OCI-LY3 (cell line): ENCODE data around the gene HBG2.

Experiments used
- H2AFZ ChIP-seq: fragments of 200-600, 300-600 bp; shearing (Covaris generic); 2 replicates; pipeline ENCODE4 v1.6.0; 2014; ENCODE audit warnings: antibody characterized with exemption, low read depth, low read length
- H3K27ac ChIP-seq: fragments of 200-600, 300-600 bp; sonication (generic); 2 replicates; pipeline ENCODE4 v1.5.1; 2014; ENCODE audit warnings: mild to moderate bottlenecking, low read length, moderate library complexity, mixed read lengths
- H3K27me3 ChIP-seq: fragments of 200-600, 300-600 bp; sonication (generic); 2 replicates; pipeline ENCODE4 v1.6.1; 2014; ENCODE audit warnings: low read depth, low read length, mixed read lengths
- H3K36me3 ChIP-seq: fragments of 200-600, 300-600 bp; sonication (generic); replicated peaks from 2 replicates; pipeline ENCODE3; 2014; ENCODE audit warnings: low read depth, low read length, mixed read lengths
- H3K4me1 ChIP-seq: fragments of 300-600, 200-600 bp; sonication (generic); 2 replicates; pipeline ENCODE4 v1.6.1; 2014; ENCODE audit warnings: low read length, mixed read lengths
- H3K4me2 ChIP-seq: fragments of 200-600, 300-600 bp; sonication (generic); 2 replicates; pipeline ENCODE4 v1.6.1; 2014; ENCODE audit warnings: low read length, mixed read lengths
- H3K4me3 ChIP-seq: fragments of 300-600, 200-600 bp; sonication (generic); 2 replicates; pipeline ENCODE4 v1.5.1; 2014; ENCODE audit warnings: antibody characterized with exemption, mild to moderate bottlenecking, low read length, moderate library complexity
- H3K79me2 ChIP-seq: fragments of 300-600, 200-600 bp; shearing (Covaris generic); 2 replicates; pipeline ENCODE4 v1.6.1; 2014; ENCODE audit warnings: mild to moderate bottlenecking, low read length, mixed read lengths
- H3K9ac ChIP-seq: fragments of 300-600, 200-600 bp; shearing (Covaris generic); 2 replicates; pipeline ENCODE4 v1.6.0; 2014; ENCODE audit warnings: mild to moderate bottlenecking, low read length, moderate library complexity
- H3K9me3 ChIP-seq: fragments of 200-600, 300-600 bp; shearing (Covaris generic); 2 replicates; pipeline ENCODE4 v1.6.1; 2014; ENCODE audit warnings: low read length, mixed read lengths; ENCODE audit not compliant: insufficient read depth
- H4K20me1 ChIP-seq: fragments of 200-600, 300-600 bp; sonication (generic); 2 replicates; pipeline ENCODE4 v1.6.1; 2016; ENCODE audit warnings: low read length, mixed read lengths; ENCODE audit not compliant: insufficient read depth
- EZH2phosphoT487 ChIP-seq: fragments of 200-600 bp; shearing (Covaris generic); IDR thresholded peaks from 2 replicates; pipeline ENCODE4 v1.6.1; 2018; ENCODE audit warnings: antibody characterized with exemption, mixed run types, low read depth
- TF ChIP-seq, protein P1 (sequence below): fragments of 200-600, 300-600 bp; sonication (generic); IDR thresholded peaks from 2 replicates; pipeline ENCODE4 v1.5.1; 2014; ENCODE audit warnings: antibody characterized with exemption, low read length, low read depth

HBG2 gene

DNA sequence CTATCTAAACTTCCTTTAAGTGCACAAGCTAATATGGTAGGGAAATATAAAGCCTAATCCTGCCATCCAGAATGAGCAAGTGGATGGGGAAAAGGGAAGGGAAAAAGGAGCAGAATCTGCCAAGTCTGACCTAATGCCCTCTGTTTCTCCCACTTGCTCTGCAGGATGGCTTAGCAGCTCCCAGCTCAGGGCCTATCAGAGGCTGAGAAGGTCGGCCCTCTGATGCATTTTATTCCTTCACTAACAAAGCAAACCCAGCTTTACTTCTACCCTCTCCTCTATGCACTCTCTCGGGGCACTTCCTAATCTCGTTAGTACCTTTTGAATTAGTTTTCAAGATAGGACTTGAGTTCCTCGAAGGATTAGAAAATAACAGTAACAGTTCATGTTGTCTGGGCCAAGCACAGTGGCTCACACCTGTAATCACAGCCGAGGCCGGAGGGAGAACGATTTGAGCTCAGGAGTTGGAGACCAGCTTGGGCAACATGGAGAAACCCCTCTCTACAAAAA is 44.1 kb downstream of the HBG2 start:
- Histone ChIP-seq H3K27ac (no peak overlapping the region), H3K4me2 (no peak overlapping the region), H4K20me1 (no peaks in the 10 kb centered on the region), H3K36me3 (no peaks in the 10 kb centered on the region), H3K9me3 (no peaks in the 10 kb centered on the region), H3K4me3 (no peak overlapping the region), H3K4me1 (no peaks in the 10 kb centered on the region), H3K9ac (no peak overlapping the region), H3K27me3 (no peaks in the 10 kb centered on the region), H3K79me2 (no peaks in the 10 kb centered on the region), H2AFZ (no peak overlapping the region)
- TF ChIP-seq EZH2phosphoT487: no peak
- TF ChIP-seq, protein P1, sequence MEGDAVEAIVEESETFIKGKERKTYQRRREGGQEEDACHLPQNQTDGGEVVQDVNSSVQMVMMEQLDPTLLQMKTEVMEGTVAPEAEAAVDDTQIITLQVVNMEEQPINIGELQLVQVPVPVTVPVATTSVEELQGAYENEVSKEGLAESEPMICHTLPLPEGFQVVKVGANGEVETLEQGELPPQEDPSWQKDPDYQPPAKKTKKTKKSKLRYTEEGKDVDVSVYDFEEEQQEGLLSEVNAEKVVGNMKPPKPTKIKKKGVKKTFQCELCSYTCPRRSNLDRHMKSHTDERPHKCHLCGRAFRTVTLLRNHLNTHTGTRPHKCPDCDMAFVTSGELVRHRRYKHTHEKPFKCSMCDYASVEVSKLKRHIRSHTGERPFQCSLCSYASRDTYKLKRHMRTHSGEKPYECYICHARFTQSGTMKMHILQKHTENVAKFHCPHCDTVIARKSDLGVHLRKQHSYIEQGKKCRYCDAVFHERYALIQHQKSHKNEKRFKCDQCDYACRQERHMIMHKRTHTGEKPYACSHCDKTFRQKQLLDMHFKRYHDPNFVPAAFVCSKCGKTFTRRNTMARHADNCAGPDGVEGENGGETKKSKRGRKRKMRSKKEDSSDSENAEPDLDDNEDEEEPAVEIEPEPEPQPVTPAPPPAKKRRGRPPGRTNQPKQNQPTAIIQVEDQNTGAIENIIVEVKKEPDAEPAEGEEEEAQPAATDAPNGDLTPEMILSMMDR: no peak

DNA sequence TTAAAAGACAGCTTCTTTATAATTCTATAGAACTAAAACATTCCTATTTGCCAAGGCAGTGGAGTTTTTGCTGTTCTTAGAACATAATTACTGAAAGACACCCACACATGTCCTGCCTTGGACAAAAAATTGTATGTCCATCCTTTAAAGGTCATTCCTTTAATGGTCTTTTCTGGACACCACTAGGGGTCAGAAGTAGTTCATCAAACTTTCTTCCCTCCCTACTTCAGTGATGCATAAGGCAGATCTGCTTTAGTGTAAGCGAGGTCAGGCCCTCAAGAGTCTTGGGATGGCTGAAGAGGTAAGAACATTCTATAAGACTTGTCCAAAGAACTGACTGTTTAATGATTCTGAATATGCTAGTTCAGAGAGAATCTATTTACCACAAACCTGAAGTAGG is 49.8 kb downstream of the HBG2 start:
- Histone ChIP-seq H3K4me1 (no peaks in the 10 kb centered on the region), H3K27ac (no peak overlapping the region), H3K9me3 (no peaks in the 10 kb centered on the region), H4K20me1 (no peaks in the 10 kb centered on the region), H3K4me3 (no peak overlapping the region), H3K9ac (no peak overlapping the region), H2AFZ (no peak overlapping the region), H3K79me2 (no peaks in the 10 kb centered on the region), H3K36me3 (no peaks in the 10 kb centered on the region), H3K4me2 (no peak overlapping the region), H3K27me3 (0 out of 2 replicates have a peak, but pooled peaks cover 9% of the 10 kb centered on the region)
- TF ChIP-seq EZH2phosphoT487: no peak
- TF ChIP-seq, protein P1: peak; percentile 67

DNA sequence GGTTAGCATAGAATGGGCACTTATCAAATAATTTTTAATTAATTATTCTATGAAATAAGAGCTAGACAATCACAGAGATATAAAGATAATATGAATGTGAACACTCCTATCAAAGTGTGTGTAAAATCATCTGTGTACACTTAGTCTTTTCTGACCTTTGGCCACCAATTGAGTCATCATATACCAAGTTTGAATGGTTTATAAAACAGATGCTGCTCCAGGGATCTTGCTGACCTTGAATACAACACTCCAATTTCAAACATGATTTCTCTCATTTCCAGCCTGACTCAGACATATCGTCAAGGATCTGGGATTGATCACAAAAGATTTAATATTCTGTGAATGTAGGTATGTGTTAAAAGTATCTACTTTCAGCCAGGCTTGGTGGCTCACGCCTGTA is 51.2 kb downstream of the HBG2 start:
- H3K36me3 ChIP-seq: no peaks in the 10 kb centered on the region
- H3K9me3 ChIP-seq: no peaks in the 10 kb centered on the region
- no peaks in the 10 kb centered on the region for H3K4me1 ChIP-seq
- H2AFZ ChIP-seq: no peak overlapping the region
- H3K27me3 ChIP-seq: 0 out of 2 replicates have a peak, but pooled peaks cover 9% of the 10 kb centered on the region
- no peak overlapping the region for H3K4me3 ChIP-seq
- H3K79me2 ChIP-seq: no peaks in the 10 kb centered on the region
- no peak overlapping the region for H3K27ac ChIP-seq
- no peak overlapping the region for H3K4me2 ChIP-seq
- H3K9ac ChIP-seq: no peak overlapping the region
- TF ChIP-seq EZH2phosphoT487: no peak
- no peaks in the 10 kb centered on the region for H4K20me1 ChIP-seq
